ENCODE measurements around the gene MBLAC1.

DNA sequence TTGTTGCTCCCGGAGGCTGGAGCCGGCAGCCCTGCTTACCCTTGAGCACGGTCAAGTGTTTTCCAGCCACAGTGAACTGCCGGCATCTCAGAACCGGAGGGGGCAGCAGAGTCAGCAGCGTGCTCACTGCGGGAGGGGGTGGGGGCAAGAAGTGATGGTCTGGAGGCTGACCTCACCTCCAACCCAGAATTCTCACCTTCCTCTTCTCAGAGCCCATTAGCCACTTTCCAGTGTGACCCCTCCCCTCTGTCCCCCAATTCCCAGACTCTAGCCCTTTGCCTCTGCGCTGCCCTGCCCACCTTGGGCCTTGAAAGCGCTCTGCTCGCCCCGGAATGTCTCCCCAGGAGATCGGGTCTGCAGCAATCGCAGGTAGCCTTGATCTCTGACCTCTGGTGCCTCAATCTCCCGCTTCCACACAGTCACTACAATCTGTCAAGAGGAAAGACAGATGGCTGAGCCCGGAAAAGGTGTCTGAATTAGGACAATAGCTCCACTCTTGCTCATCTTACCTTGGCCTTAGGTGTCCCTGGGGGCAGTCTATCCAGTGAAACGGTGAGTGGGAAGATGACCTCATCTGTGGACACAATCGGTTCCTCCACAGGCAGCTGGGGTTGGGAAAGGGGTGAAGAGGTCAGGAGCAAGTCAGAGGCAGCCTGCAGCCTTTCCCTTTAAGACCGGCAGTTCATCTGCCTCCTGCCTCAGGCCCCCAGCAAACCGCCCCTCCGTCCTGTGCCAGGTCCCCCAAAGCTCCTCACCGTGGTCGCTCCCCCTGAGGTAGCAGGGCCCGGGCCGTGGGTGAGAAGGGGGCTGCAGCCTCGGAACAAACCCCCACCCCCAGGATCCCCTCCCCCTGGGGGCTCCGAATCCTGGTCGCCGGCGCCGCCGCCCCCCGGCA lies 30.8 kb downstream of the MBLAC1 start:
- TF ChIP-seq, protein P1, sequence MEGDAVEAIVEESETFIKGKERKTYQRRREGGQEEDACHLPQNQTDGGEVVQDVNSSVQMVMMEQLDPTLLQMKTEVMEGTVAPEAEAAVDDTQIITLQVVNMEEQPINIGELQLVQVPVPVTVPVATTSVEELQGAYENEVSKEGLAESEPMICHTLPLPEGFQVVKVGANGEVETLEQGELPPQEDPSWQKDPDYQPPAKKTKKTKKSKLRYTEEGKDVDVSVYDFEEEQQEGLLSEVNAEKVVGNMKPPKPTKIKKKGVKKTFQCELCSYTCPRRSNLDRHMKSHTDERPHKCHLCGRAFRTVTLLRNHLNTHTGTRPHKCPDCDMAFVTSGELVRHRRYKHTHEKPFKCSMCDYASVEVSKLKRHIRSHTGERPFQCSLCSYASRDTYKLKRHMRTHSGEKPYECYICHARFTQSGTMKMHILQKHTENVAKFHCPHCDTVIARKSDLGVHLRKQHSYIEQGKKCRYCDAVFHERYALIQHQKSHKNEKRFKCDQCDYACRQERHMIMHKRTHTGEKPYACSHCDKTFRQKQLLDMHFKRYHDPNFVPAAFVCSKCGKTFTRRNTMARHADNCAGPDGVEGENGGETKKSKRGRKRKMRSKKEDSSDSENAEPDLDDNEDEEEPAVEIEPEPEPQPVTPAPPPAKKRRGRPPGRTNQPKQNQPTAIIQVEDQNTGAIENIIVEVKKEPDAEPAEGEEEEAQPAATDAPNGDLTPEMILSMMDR (IDR thresholded peaks at IDR 0.05), result no peak
- TF ChIP-seq POLR2A (IDR thresholded peaks at IDR 0.05) (no peak), EP300 (IDR thresholded peaks at IDR 0.05) (no peak)
